HCT116 (cell line): Measurements from ENCODE around the gene SEC16A. TPM values are rescaled to one million over a fixed set of nuclear protein-coding genes. Genes with fewer than 3 reads are reported as not detected.

Experiments
- ATAC-seq: fragments of 200-7000 bp; cut with Tn5 transposase; 2 replicates; pipeline ENCODE4 v1.9.1; 2020; ENCODE audit warnings: mild to moderate bottlenecking, moderate library complexity
- BruUV-seq: library from RNA; stranded (reverse); fragments of 400-500 nt; replicated peaks from 2 replicates; lab custom pipeline; 2021; lab: Mats Ljungman, UMichigan
- CTCF ChIA-PET: fragments of 300-600 bp; sonication (Branson Sonifier 250); formaldehyde crosslinking; loops from one replicate; lab custom pipeline; 2021; ENCODE audit warnings: antibody characterized with exemption; lab: Charles Lee
- POLR2A ChIA-PET: fragments of 300-600, 350-600 bp; sonication (Branson Sonifier 250); formaldehyde crosslinking; loops from one replicate; lab custom pipeline; 2021; ENCODE audit warnings: antibody characterized with exemption; lab: Charles Lee
- RAD21 ChIA-PET, 2 experiments: fragments of 300-600 bp; sonication (Branson Sonifier 250); formaldehyde crosslinking; loops; one replicate each; lab custom pipeline; 2023; ENCODE audit warnings: low total read pairs in 2 of 2; ENCODE audit not compliant: uncharacterized antibody in 2 of 2, unreplicated experiment in 2 of 2, low non-redundant PET in 1 of 2; lab: Charles Lee
- DNase-seq: peaks from one replicate; pipeline ENCODE4 v3.0.0-alpha.2; 2010; ENCODE audit warnings: low read depth, low spot score
- H2AFZ ChIP-seq: fragments of 200-600 bp; shearing (Covaris generic), sonication (generic); 2 replicates; pipeline ENCODE4 v1.6.1; 2017; ENCODE audit warnings: low read depth, mixed run types, mixed read lengths, antibody characterized with exemption, low read length; ENCODE audit not compliant: poor library complexity, severe bottlenecking
- H3K27ac ChIP-seq: 2 replicates; pipeline ENCODE4 v1.5.1; 2012; ENCODE audit warnings: low read depth, low read length
- H3K27me3 ChIP-seq: fragments of 200-600 bp; sonication (generic); 2 replicates; pipeline ENCODE4 v1.6.1; 2016; ENCODE audit warnings: mixed run types, low read length, mixed read lengths; ENCODE audit not compliant: insufficient read depth
- H3K36me3 ChIP-seq, 2 experiments: fragments of 200-500 bp in 1 of 2; fragments of 200-600 bp in 1 of 2; sonication (Bioruptor generic) in 1 of 2; sonication (generic) in 1 of 2; 2 replicates each; pipeline versions ENCODE4 v1.5.1 to v1.6.1; 2014 to 2016; ENCODE audit warnings: low read length in 2 of 2, inconsistent platforms in 1 of 2, mixed read lengths in 1 of 2, mixed run types in 1 of 2; ENCODE audit not compliant: insufficient read depth in 2 of 2, control insufficient read depth in 1 of 2
- H3K4me1 ChIP-seq, 2 experiments: fragments of 200-600 bp in 1 of 2; sonication (generic) in 1 of 2; 2 replicates each; pipeline versions ENCODE4 v1.5.1 to v1.6.1; 2012 to 2017; ENCODE audit warnings: low read length in 2 of 2, inconsistent platforms in 1 of 2, mild to moderate bottlenecking in 1 of 2, mixed read lengths in 1 of 2, mixed run types in 1 of 2, moderate library complexity in 1 of 2; ENCODE audit not compliant: insufficient read depth in 2 of 2, control insufficient read depth in 1 of 2
- H3K4me2 ChIP-seq: fragments of 200-600 bp; sonication (generic); 2 replicates; pipeline ENCODE4 v1.6.1; 2017; ENCODE audit warnings: mixed run types, low read length, mixed read lengths
- H3K4me3 ChIP-seq, 2 experiments: fragments of 200-600 bp in 1 of 2; sonication (generic) in 1 of 2; replicated peaks in 1 of 2; 2 replicates each; pipeline ENCODE4 v1.5.1; 2011 to 2016; ENCODE audit warnings: low read length in 2 of 2, control low read depth in 1 of 2, low read depth in 1 of 2, mild to moderate bottlenecking in 1 of 2, mixed read lengths in 1 of 2, mixed run types in 1 of 2
- H3K79me2 ChIP-seq: fragments of 200-600 bp; sonication (generic); 2 replicates; pipeline ENCODE4 v1.6.1; 2017; ENCODE audit warnings: mild to moderate bottlenecking, mixed run types, low read length, moderate library complexity, mixed read lengths; ENCODE audit not compliant: insufficient read depth
- H3K9ac ChIP-seq: fragments of 200-600 bp; sonication (generic); 2 replicates; pipeline ENCODE4 v1.6.1; 2016; ENCODE audit warnings: low read length, mixed read lengths
- H3K9me2 ChIP-seq: fragments of 200-600 bp; sonication (generic), shearing (Covaris generic); 2 replicates; pipeline ENCODE4 v1.6.1; 2017; ENCODE audit warnings: mixed run types, mild to moderate bottlenecking, moderate library complexity; ENCODE audit not compliant: insufficient read depth
- H3K9me3 ChIP-seq, 2 experiments: fragments of 200-500 bp in 1 of 2; fragments of 200-600 bp in 1 of 2; sonication (Bioruptor generic) in 1 of 2; sonication (generic) in 1 of 2; 2 replicates each; pipeline ENCODE4 v1.6.1; 2014 to 2017; ENCODE audit warnings: low read length in 2 of 2, mixed read lengths in 2 of 2, inconsistent platforms in 1 of 2, low read depth in 1 of 2, mild to moderate bottlenecking in 1 of 2, mixed run types in 1 of 2, moderate library complexity in 1 of 2; ENCODE audit not compliant: control insufficient read depth in 1 of 2, insufficient read depth in 1 of 2
- H4K20me1 ChIP-seq: fragments of 200-600 bp; sonication (generic), shearing (Covaris generic); 2 replicates; pipeline ENCODE4 v1.6.1; 2017; ENCODE audit warnings: mixed run types, mild to moderate bottlenecking, moderate library complexity; ENCODE audit not compliant: insufficient read depth
- ATF3 ChIP-seq: IDR thresholded peaks from 2 replicates; pipeline ENCODE4 v1.6.1; 2012
- CEBPB ChIP-seq: IDR thresholded peaks from 2 replicates; pipeline ENCODE4 v1.6.1; 2012; ENCODE audit warnings: low read depth
- CTCF ChIP-seq, 3 experiments: fragments of 200-600 bp in 1 of 3; sonication (generic) in 1 of 3; IDR thresholded peaks in 2 of 3; conservative IDR thresholded peaks in 1 of 3; 2 replicates each; pipeline ENCODE4 v1.5.1; 2012 to 2017; ENCODE audit warnings: low read depth in 2 of 3, low read length in 2 of 3, antibody characterized with exemption in 1 of 3, borderline replicate concordance in 1 of 3, control low read depth in 1 of 3, mild to moderate bottlenecking in 1 of 3, mixed read lengths in 1 of 3, mixed run types in 1 of 3, moderate library complexity in 1 of 3; ENCODE audit not compliant: insufficient read depth in 1 of 3
- EGR1 ChIP-seq: IDR thresholded peaks from 2 replicates; pipeline ENCODE4 v1.6.1; 2012; ENCODE audit warnings: low read depth
- ELF1 ChIP-seq: IDR thresholded peaks from 2 replicates; pipeline ENCODE4 v1.6.1; 2012; ENCODE audit warnings: low read depth, borderline replicate concordance
- EZH2 ChIP-seq: fragments of 200-600 bp; sonication (generic); IDR thresholded peaks from 2 replicates; pipeline ENCODE4 v1.6.1; 2017; ENCODE audit warnings: antibody characterized with exemption, mixed run types
- EZH2phosphoT487 ChIP-seq: fragments of 200-600 bp; IDR thresholded peaks from 2 replicates; pipeline ENCODE4 v1.6.1; 2018; ENCODE audit warnings: antibody characterized with exemption, borderline replicate concordance
- MAX ChIP-seq: IDR thresholded peaks from 2 replicates; pipeline ENCODE4 v1.6.1; 2012
- POLR2AphosphoS5 ChIP-seq: IDR thresholded peaks from 2 replicates; pipeline ENCODE4 v1.6.1; 2011; ENCODE audit warnings: mild to moderate bottlenecking, low read depth, low read length, moderate library complexity
- RAD21 ChIP-seq: IDR thresholded peaks from 2 replicates; pipeline ENCODE4 v1.6.1; 2012; ENCODE audit warnings: low read depth, mild to moderate bottlenecking
- SP1 ChIP-seq: IDR thresholded peaks from 2 replicates; pipeline ENCODE4 v1.6.1; 2012; ENCODE audit warnings: low read depth
- SRF ChIP-seq: IDR thresholded peaks from 2 replicates; pipeline ENCODE4 v1.6.1; 2012; ENCODE audit warnings: low read depth
- TCF7L2 ChIP-seq: IDR thresholded peaks from 2 replicates; pipeline ENCODE4 v1.7.0; 2011; ENCODE audit warnings: borderline replicate concordance, inconsistent platforms; ENCODE audit not compliant: insufficient read depth, insufficient read length; ENCODE audit errors: extremely low read depth
- YY1 ChIP-seq: IDR thresholded peaks from 2 replicates; pipeline ENCODE4 v1.6.1; 2011; ENCODE audit warnings: low read length, low read depth, moderate library complexity, mild to moderate bottlenecking; ENCODE audit not compliant: insufficient replicate concordance; ENCODE audit errors: extremely low read depth
- ZFX ChIP-seq: fragments of 450-650 bp; IDR thresholded peaks from 2 replicates; pipeline ENCODE4 v1.6.1; 2017
- ZNF274 ChIP-seq: fragments of 200-500 bp; sonication (Bioruptor generic); IDR thresholded peaks from 2 replicates; pipeline ENCODE4 v1.6.1; 2014; ENCODE audit warnings: mild to moderate bottlenecking, low read depth, low read length, inconsistent platforms
- intact Hi-C: fragments of 100-400 bp; cut with micrococcal nuclease; formaldehyde crosslinking; loops from 2 replicates; pipeline ENCODE4 v1.10.0; 2022
- total RNA-seq: library from RNA; stranded (reverse); gene quantifications from one replicate; pipeline ENCODE4 v1.2.1, GENCODE V29; 2021; ENCODE audit not compliant: unreplicated experiment
- TF ChIP-seq, protein P1 (sequence below): IDR thresholded peaks from 2 replicates; pipeline ENCODE4 v1.6.1; 2012; ENCODE audit warnings: low read depth
- TF ChIP-seq, protein P2 (sequence below): IDR thresholded peaks from 2 replicates; pipeline ENCODE4 v1.6.1; 2011; ENCODE audit warnings: mild to moderate bottlenecking, low read length, moderate library complexity; ENCODE audit not compliant: insufficient replicate concordance; ENCODE audit errors: extremely low read depth

Gene SEC16A
- total RNA-seq, 1 experiment from 2014 or later = 49.8 TPM

DNA sequence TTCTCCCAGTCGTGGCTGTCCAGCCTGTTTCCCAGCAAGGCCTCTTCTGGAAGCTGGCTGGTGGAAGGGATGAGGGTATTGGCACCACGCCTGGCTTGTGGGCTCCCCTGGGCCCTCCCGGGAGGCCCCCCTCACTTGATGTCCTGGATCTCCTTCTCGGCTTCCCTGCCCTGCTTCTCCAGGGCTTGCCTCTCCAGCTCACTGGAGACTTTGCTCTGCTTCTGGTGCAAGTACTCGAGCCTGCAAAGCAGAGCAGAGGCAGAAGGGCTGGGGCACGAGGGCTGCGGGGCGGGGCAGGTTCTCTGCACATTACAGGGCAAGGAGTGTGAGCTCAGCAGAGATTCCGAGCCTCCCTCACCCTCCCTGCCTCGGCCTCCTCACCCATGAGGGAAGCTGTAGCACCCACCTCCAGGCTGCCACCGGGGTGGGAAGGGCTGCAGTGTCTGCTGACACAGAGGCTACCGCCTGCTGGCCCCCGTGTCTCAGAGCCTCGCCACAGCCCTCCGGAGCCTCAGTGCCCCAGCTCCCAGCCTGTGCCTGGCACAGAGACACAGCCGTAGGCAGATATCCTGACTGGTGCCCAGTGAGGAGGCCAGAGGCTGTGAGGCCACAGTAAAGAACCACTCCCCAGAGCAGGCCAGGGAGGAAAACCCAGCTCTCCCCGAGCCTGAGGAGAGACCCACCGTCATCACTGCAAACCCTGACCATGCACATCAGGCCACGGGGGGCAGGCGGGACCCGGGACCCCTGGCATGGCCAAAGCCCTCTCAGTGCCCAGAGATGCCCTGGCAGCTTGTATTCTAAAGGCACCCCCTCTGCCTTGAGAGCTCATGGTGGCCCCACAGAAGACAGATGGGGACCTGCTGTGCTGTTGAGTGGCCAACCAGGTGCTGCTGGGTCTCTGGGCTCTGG is 90.0 kb downstream of the SEC16A start:
- Histone ChIP-seq H3K4me3 (no peak overlapping the region), H3K4me2 (no peak overlapping the region), H2AFZ (no peak overlapping the region), H3K4me1 (no peaks in the 10 kb centered on the region), H3K9me2 (no peaks in the 10 kb centered on the region), H3K36me3 (peaks cover 55 to 64% of the 10 kb centered on the region in 2 experiments), H3K27me3 (no peaks in the 10 kb centered on the region), H3K9ac (no peak overlapping the region), H3K9me3 (no peaks in the 10 kb centered on the region), H3K27ac (no peak overlapping the region), H4K20me1 (no peaks in the 10 kb centered on the region), H3K79me2 (peaks cover 39% of the 10 kb centered on the region)
- BruUV-seq = no TSS peak
- ATAC-seq = no peak
- RAD21 ChIA-PET = no interaction called here
- POLR2A ChIA-PET = no interaction called here
- CTCF ChIA-PET = no interaction called here
- intact Hi-C loops = no loop called here
- DNase-seq = no peak
- TF ChIP-seq EGR1 (no peak), EZH2 (no peak), MAX (no peak), SP1 (no peak), CEBPB (no peak), EZH2phosphoT487 (no peak), ZNF274 (no peak), SRF (no peak), ELF1 (no peak), RAD21 (no peak), CTCF (IDR thresholded peaks at IDR 0.05 in 2 of 3, conservative IDR thresholded peaks at IDR 0.05 in 1 of 3; ENCODE audit: borderline replicate concordance in 1 of 3, insufficient read depth in 1 of 3, low read depth in 2 of 3, low read length in 2 of 3) (no peak), YY1 (no peak), TCF7L2 (no peak), ZFX (no peak), POLR2AphosphoS5 (no peak), ATF3 (no peak)
- TF ChIP-seq, protein P1, sequence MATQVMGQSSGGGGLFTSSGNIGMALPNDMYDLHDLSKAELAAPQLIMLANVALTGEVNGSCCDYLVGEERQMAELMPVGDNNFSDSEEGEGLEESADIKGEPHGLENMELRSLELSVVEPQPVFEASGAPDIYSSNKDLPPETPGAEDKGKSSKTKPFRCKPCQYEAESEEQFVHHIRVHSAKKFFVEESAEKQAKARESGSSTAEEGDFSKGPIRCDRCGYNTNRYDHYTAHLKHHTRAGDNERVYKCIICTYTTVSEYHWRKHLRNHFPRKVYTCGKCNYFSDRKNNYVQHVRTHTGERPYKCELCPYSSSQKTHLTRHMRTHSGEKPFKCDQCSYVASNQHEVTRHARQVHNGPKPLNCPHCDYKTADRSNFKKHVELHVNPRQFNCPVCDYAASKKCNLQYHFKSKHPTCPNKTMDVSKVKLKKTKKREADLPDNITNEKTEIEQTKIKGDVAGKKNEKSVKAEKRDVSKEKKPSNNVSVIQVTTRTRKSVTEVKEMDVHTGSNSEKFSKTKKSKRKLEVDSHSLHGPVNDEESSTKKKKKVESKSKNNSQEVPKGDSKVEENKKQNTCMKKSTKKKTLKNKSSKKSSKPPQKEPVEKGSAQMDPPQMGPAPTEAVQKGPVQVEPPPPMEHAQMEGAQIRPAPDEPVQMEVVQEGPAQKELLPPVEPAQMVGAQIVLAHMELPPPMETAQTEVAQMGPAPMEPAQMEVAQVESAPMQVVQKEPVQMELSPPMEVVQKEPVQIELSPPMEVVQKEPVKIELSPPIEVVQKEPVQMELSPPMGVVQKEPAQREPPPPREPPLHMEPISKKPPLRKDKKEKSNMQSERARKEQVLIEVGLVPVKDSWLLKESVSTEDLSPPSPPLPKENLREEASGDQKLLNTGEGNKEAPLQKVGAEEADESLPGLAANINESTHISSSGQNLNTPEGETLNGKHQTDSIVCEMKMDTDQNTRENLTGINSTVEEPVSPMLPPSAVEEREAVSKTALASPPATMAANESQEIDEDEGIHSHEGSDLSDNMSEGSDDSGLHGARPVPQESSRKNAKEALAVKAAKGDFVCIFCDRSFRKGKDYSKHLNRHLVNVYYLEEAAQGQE = no peak
- TF ChIP-seq, protein P2, sequence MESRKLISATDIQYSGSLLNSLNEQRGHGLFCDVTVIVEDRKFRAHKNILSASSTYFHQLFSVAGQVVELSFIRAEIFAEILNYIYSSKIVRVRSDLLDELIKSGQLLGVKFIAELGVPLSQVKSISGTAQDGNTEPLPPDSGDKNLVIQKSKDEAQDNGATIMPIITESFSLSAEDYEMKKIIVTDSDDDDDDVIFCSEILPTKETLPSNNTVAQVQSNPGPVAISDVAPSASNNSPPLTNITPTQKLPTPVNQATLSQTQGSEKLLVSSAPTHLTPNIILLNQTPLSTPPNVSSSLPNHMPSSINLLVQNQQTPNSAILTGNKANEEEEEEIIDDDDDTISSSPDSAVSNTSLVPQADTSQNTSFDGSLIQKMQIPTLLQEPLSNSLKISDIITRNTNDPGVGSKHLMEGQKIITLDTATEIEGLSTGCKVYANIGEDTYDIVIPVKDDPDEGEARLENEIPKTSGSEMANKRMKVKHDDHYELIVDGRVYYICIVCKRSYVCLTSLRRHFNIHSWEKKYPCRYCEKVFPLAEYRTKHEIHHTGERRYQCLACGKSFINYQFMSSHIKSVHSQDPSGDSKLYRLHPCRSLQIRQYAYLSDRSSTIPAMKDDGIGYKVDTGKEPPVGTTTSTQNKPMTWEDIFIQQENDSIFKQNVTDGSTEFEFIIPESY = no peak
